SK-N-SH treated with all-trans-retinoic acid at 6 μM for 48 hours (cell line): Measurements from ENCODE around the gene YDJC.

Experiments used
- ATAC-seq: fragments of 200-7000 bp; cut with Tn5 transposase; 3 replicates; pipeline ENCODE4 v1.9.1; 2020; ENCODE audit warnings: mild to moderate bottlenecking, moderate library complexity
- ARNTL ChIP-seq: fragments of 450-650 bp; formaldehyde crosslinking; IDR thresholded peaks from 2 replicates; pipeline ENCODE4 v1.5.0; 2020; ENCODE audit warnings: low read depth, mild to moderate bottlenecking, moderate library complexity, borderline replicate concordance
- CREB5 ChIP-seq: fragments of 250-450 bp; sonication (Bioruptor Pico); IDR thresholded peaks from 2 replicates; pipeline ENCODE4 v1.5.1; 2020; ENCODE audit warnings: low read depth, mild to moderate bottlenecking, moderate library complexity
- CSDC2 ChIP-seq: fragments of 250-450 bp; sonication (Bioruptor Pico); IDR thresholded peaks from 2 replicates; pipeline ENCODE4 v1.5.0; 2020; ENCODE audit warnings: mild to moderate bottlenecking, moderate library complexity
- CSRNP3 ChIP-seq: fragments of 250-450 bp; sonication (Bioruptor Pico); IDR thresholded peaks from 2 replicates; pipeline ENCODE4 v1.5.1; 2021; ENCODE audit warnings: mild to moderate bottlenecking, moderate library complexity
- ESRRG ChIP-seq: fragments of 250-450 bp; sonication (Bioruptor Pico); IDR thresholded peaks from 2 replicates; pipeline ENCODE4 v1.6.1; 2021; ENCODE audit warnings: mild to moderate bottlenecking
- GLIS3 ChIP-seq: fragments of 250-450 bp; sonication (Bioruptor Pico); IDR thresholded peaks from 2 replicates; pipeline ENCODE4 v1.5.0; 2020; ENCODE audit warnings: mild to moderate bottlenecking, moderate library complexity
- ISL1 ChIP-seq: fragments of 250-450 bp; sonication (Bioruptor Pico); IDR thresholded peaks from 2 replicates; pipeline ENCODE4 v2.1.2; 2022; ENCODE audit warnings: mild to moderate bottlenecking, moderate library complexity
- OSR1 ChIP-seq: fragments of 250-450 bp; sonication (Bioruptor Pico); IDR thresholded peaks from 2 replicates; pipeline ENCODE4 v1.8.0; 2022; ENCODE audit warnings: moderate library complexity, mild to moderate bottlenecking, inconsistent platforms
- POU6F1 ChIP-seq: fragments of 250-450 bp; sonication (Bioruptor Pico); IDR thresholded peaks from 2 replicates; pipeline ENCODE4 v1.8.0; 2021; ENCODE audit warnings: low read depth, mild to moderate bottlenecking, moderate library complexity, borderline replicate concordance
- PPARA ChIP-seq: fragments of 250-450 bp; sonication (Bioruptor Pico); IDR thresholded peaks from 2 replicates; pipeline ENCODE4 v1.5.0; 2020; ENCODE audit warnings: mild to moderate bottlenecking, borderline replicate concordance
- RARB ChIP-seq: fragments of 250-450 bp; sonication (Bioruptor Pico); IDR thresholded peaks from 2 replicates; pipeline ENCODE4 v1.8.0; 2021; ENCODE audit warnings: mild to moderate bottlenecking, moderate library complexity
- SNAI2 ChIP-seq: fragments of 250-450 bp; sonication (Bioruptor Pico); IDR thresholded peaks from 2 replicates; pipeline ENCODE4 v1.5.0; 2020; ENCODE audit warnings: mild to moderate bottlenecking, moderate library complexity
- TCF4 ChIP-seq: fragments of 250-450 bp; sonication (Bioruptor Pico); IDR thresholded peaks from 2 replicates; pipeline ENCODE4 v1.8.0; 2021; ENCODE audit warnings: mild to moderate bottlenecking, moderate library complexity, borderline replicate concordance
- TOX ChIP-seq: fragments of 250-450 bp; sonication (Bioruptor Pico); IDR thresholded peaks from 2 replicates; pipeline ENCODE4 v1.8.0; 2021; ENCODE audit warnings: mild to moderate bottlenecking, moderate library complexity, borderline replicate concordance
- TSHZ2 ChIP-seq: fragments of 250-450 bp; sonication (Bioruptor Pico); IDR thresholded peaks from 2 replicates; pipeline ENCODE4 v1.5.0; 2020; ENCODE audit warnings: mild to moderate bottlenecking, moderate library complexity
- ZC3H10 ChIP-seq: fragments of 250-450 bp; sonication (Bioruptor Pico); IDR thresholded peaks from 2 replicates; pipeline ENCODE4 v1.5.1; 2021; ENCODE audit warnings: mild to moderate bottlenecking, moderate library complexity
- ZFP3 ChIP-seq: fragments of 250-450 bp; sonication (Bioruptor Pico); IDR thresholded peaks from 2 replicates; pipeline ENCODE4 v1.5.0; 2020; ENCODE audit warnings: mild to moderate bottlenecking, moderate library complexity
- ZFP30 ChIP-seq: fragments of 450-650 bp; formaldehyde crosslinking; IDR thresholded peaks from 2 replicates; pipeline ENCODE4 v1.5.0; 2022; ENCODE audit warnings: mild to moderate bottlenecking, moderate library complexity
- ZNF70 ChIP-seq: fragments of 450-650 bp; formaldehyde crosslinking; IDR thresholded peaks from 2 replicates; pipeline ENCODE4 v1.5.0; 2020; ENCODE audit warnings: mild to moderate bottlenecking, moderate library complexity
- ZNF8 ChIP-seq: fragments of 450-650 bp; formaldehyde crosslinking; IDR thresholded peaks from 2 replicates; pipeline ENCODE4 v1.5.0; 2020; ENCODE audit warnings: mild to moderate bottlenecking, moderate library complexity

YDJC gene

GRCh38 chr22:21633481-21633880 lies 3.7 kb upstream of the YDJC start:
- no peak for TF ChIP-seq CREB5 (CRISPR knock-in tag)
- no peak for TF ChIP-seq GLIS3 (CRISPR knock-in tag)
- no peak for TF ChIP-seq POU6F1 (CRISPR knock-in tag)
- no peak for ATAC-seq

GRCh38 chr22:21632931-21633330 lies 3.1 kb upstream of the YDJC start:
- no peak for ATAC-seq
- TF ChIP-seq ZFP30 (CRISPR knock-in tag) (no peak), GLIS3 (CRISPR knock-in tag) (no peak), ISL1 (CRISPR knock-in tag) (no peak), CSRNP3 (no peak), TOX (CRISPR knock-in tag) (no peak), TSHZ2 (no peak), ARNTL (CRISPR knock-in tag) (no peak), RARB (CRISPR knock-in tag) (no peak), ZFP3 (no peak), SNAI2 (CRISPR knock-in tag) (no peak), ZNF70 (CRISPR knock-in tag) (no peak), CSDC2 (no peak), OSR1 (CRISPR knock-in tag) (no peak), TCF4 (CRISPR knock-in tag) (no peak), ZC3H10 (CRISPR knock-in tag) (no peak), PPARA (no peak), POU6F1 (CRISPR knock-in tag) (no peak), ZNF8 (CRISPR knock-in tag) (no peak), ESRRG (CRISPR knock-in tag) (no peak)

- ATAC-seq, result no peak
- no peak for TF ChIP-seq GLIS3 (CRISPR knock-in tag)
- TF ChIP-seq POU6F1 (CRISPR knock-in tag), result no peak
- TF ChIP-seq OSR1 (CRISPR knock-in tag), result no peak
- no peak for TF ChIP-seq TCF4 (CRISPR knock-in tag)
- no peak for TF ChIP-seq PPARA
- no peak for TF ChIP-seq SNAI2 (CRISPR knock-in tag)
These were observed 2.5 kb upstream of the YDJC start, which contains the start of gene CCDC116 for GRCh38 chr22:21632237-21632895. TSS of gene CCDC116 (plus strand) at chr22:21632760. CDS start at chr22:21633182, 422 bp downstream.
